Amygdala (tissue), 56 donors: ENCODE measurements around the gene KRTAP12-4.
"Not testable (repeated sequence)": the region's sequence is repeated elsewhere in the genome, so short reads cannot be mapped to it uniquely, and the experiment has no call there.

Experiments
- DNase-seq, 56 donors: peaks; one replicate each; lab custom pipeline; 2025; lab: John Stamatoyannopoulos, UW

The KRTAP12-4 gene

DNA sequence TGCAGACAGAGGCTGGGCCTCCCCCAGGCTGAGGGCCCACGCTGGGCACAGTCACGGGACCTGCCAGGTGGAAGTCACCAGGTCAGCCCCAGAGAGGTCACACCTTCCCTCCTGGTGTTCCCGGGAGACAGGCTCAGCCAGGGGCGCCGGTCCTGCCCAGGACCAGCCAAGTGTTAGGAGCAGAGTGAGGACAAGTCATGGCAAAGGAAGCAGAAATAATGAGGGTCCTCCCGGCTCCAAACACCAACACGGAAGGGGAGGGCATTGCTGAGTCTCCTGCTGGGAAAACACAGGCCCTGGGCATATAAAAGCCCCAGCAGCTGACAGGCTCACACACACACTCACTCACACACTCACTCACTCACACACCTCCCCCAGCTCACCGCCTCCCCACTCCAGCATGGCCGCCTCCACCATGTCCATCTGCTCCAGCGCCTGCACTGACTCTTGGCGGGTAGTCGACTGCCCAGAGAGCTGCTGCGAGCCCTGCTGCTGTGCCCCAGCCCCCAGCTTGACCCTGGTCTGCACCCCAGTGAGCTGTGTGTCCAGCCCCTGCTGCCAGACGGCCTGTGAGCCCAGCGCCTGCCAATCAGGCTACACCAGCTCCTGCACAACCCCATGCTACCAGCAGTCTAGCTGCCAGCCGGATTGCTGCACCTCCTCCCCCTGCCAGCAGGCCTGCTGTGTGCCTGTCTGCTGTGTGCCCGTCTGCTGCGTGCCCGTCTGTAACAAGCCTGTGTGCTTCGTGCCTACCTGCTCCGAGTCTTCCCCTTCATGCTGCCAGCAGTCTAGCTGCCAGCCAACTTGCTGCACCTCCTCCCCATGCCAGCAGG lies 17.2 kb downstream of the KRTAP12-4 start, which contains the start of gene KRTAP10-10:
Gene KRTAP10-10 (plus strand): TSS at position 339 of the 833 bp plus-strand sequence. CDS start 62 bp downstream, at position 401.
- peak in 3 of 56 donors; percentile 12 to 26 (median 14) for DNase-seq

DNA sequence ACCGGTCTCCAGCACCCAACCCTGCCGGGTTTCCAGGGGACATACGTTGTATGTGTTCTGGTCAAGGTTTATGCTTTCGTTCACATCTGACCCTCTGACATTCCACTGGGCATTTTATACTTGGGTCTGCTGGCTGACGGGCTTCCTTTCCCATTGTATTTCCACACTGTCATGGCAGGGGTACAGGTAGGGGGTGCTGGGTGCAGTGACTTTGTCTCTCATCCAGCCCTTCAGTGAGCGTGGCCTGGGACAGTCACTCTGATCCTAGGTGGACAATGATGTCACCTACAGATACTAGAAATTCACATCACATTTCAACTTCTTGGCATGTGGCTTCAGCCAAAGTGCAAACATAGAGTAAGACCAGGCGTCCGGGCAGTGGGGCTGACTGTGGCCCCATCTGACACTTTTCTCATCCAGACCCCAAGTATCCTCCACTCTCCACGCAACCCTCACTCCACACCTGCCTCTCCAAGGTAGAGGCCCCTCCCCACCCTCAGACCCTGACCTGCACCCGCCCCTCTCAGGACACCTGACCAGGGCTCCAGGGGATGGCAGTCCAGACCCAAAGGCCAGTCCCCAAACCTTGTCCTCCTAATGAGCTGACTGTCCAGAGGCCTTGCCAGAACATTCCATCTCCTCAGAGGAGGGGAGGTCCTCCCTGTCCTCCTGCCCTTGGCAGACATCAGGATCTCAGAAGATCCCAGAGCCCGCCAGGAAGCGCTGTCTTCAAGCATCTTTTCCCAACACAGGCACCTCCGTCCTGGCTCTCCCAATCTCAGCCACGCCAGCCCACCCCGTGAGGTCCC lies 18.0 kb downstream of the KRTAP12-4 start:
- DNase-seq = no peak

DNA sequence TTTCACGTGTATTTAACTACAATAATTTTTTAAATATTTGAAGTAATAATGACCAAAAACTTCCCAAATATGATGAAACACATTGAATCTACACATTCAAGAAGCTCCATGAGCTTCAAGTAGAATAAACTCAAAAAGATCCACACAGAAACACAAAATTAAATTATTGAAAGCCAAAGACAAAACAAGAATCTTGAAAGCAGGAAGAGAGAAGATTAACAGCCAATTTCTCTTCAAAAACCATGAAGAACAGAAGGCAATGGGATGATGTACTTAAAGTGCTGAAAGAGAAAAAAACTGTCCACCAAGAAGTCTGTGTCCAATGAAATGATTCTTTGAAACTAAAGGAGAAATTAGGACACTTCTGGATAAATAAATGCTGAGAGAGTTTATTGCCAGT lies 22.4 kb downstream of the KRTAP12-4 start:
- DNase-seq = no peak

DNA sequence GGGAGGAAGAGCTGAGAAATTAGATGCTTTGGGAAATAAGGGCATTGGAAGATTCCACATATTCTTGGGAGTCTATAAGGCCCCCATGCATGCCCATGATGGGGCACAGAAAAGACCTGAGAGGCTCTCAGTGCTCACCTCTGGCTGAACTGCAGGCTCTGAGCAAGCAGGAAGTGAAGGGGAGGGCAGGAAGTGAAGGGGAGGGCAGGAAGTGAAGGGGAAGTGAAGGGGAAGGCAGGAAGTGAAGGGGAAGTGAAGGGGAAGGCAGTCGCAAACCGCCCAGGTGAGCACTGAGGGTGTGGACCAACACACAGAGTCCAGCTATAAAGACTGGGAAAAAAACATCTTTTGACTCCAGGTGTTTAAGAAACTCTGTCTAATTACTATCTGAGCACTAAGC lies 24.0 kb downstream of the KRTAP12-4 start:
- no peak for DNase-seq

DNA sequence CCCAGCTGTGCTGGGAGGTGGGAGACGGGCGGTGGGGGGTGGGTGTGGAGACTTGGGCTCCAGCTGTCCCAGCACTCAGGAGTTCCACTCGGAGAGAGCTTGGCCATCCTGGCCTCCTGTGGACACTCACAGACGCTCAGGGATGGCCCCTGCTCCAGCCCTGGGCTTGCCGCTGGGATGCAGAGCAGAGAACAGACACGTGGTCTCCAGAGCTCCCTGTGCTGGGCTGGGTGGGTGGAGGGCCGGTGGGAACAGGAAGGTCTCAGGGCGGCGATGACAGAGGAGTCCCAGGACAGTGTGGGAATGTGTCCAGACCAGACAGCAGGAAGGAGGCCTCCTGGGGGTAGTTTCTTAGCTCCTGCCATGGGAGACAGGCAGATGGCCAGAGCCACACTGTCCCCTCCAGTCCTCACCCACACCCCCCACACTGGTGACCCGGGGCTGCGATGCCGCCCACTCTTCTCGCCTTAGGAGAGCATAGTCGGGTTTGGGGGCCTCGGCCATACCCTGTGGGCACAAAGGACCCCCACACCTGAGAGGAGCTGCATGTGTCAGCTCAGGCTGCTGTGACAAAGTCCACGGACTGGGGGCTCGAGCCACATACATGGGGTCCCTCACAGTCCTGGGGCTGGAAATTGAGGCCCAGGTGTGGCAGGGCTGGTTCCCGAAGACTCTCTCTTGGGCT lies 25.6 kb downstream of the KRTAP12-4 start:
- DNase-seq = no peak

DNA sequence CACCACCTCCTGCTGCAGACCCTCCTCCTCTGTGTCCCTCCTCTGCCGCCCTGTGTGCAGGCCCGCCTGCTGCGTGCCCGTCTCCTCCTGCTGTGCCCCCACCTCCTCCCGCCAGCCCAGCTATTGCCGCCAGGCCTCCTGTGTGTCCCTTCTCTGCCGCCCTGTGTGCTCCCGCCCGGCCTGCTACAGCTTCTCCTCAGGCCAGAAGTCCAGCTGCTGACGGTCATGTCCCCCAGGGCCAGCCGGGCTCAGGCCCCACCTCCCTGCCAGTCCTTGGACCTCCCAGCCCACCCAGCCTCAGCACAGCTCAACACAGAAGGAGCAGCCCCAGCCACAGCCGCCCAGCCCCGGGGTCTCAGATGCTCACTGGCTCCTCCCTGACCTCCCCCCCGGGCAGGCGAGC lies 26.6 kb downstream of the KRTAP12-4 start:
- DNase-seq = not testable (repeated sequence)

DNA sequence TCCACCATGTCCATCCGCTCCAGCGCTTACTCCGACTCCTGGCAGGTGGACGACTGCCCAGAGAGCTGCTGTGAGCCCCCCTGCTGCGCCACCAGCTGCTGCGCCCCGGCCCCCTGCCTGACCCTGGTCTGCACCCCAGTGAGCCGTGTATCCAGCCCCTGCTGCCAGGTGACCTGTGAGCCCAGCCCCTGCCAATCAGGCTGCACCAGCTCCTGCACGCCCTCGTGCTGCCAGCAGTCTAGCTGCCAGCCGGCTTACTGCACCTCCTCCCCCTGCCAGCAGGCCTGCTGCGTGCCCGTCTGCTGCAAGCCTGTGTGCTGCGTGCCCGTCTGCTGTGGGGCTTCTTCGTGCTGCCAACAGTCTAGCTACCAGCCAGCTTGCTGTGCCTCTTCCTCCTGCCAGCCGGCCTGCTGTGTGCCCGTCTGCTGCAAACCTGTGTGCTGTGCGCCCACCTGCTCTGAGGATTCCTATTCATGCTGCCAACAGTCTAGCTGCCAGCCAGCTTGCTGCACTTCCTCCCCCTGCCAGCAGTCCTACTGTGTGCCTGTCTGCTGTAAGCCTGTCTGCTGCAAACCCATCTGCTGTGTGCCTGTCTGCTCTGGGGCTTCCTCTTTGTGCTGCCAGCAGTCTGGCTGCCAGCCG lies 27.2 kb downstream of the KRTAP12-4 start:
- not testable (repeated sequence) for DNase-seq

DNA sequence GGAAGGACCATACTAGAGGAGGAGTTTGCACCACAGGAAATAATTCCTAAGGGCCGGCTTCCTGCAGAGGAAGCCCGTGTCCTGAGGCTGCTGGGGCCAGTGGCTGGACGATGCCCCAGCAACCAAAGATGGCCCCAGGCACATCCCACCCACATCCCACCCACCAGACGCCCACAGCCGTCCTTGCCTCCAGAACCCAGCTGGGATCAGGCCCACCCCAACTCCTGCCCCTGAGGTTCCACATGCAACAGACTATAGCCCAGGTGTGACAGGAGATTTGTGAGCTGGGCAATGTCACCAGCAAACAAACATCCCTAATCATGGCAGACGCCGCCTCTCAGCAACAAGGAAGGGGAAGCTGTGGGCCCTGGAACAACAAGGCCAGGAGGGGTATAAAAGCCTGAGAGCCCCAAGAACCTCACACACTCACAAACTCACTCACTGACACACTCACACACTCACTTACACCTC lies 27.8 kb downstream of the KRTAP12-4 start, which contains the start of gene KRTAP10-9:
Gene KRTAP10-9 (plus strand): TSS at position 421 of the 471 bp plus-strand sequence. CDS start 79 bp downstream, outside the sequence.
- DNase-seq = no peak

DNA sequence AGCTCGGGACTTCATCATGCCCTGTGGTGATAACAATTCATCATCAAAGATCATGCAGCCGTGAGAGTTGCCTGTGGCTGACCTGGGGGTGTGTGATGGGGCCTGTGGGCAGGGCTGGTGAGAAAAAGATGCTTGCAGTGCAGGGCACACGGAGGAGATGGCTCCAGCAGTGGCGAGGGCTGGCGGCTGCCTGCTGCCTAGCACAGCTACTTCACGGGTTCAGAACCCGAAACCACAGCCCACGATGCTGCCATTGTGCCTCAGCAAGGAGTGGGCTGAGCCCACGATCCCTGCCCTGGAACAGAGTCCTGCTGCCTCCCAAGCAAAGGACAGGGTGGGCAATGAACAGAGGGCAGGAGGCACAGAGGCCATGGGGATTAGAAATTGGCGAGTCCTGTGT lies 28.2 kb downstream of the KRTAP12-4 start:
- no peak for DNase-seq

DNA sequence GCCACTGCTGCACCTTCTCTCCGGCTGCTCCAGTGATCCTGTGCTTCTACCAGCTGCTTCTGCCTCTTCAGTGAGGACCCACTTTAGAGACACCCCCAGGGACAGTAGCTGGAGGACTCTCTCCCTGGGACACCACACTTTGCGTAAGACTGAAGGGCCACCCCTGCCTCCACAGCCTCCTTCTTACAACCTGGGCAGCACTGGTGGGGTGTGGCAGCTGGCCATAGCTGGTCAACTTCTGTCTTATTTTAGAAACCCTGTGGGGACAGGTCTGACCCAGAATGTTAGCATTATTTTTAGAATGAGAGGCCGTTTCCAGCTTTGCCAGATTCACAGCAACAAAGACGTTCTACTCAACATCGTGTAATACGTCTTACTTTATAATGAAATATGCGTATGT lies 28.7 kb downstream of the KRTAP12-4 start:
- no peak for DNase-seq

DNA sequence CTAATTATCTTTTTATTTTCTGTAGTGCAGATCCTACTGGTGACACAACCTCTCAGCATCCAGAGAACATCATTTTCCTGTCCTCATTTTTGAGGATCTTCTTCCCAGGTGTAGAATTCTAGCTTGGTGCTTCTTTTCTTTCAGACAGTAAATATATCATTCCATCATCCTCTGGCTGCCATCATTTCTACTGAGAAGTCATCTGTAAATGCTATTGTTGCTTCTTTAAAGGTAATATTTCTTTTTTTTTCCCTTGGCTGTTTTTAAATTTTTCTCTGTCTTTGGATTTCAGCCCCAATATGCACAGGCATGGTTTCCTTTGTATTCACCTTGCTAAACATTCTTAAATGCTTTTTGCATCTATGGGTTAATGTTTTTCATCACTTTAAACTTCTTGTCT lies 30.9 kb downstream of the KRTAP12-4 start:
- DNase-seq = no peak

DNA sequence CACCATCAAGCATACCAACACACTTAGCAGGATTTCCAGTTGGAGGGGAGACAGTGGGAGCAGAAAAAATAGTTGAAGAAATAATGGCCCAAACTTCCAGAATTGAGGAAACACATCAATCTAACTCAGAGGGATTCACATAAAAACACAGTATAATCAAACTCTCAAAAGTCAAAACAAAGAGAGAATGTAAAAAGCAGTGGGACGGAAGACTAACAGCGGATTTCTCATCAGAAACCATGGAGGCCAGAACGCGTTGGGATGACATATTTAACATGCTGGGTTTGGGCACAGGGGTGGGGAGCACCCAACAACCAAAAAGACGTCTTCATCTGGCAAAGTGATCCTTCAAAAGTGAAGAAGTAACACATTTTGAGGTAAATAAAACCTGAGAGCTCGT lies 34.6 kb downstream of the KRTAP12-4 start:
- DNase-seq = no peak

DNA sequence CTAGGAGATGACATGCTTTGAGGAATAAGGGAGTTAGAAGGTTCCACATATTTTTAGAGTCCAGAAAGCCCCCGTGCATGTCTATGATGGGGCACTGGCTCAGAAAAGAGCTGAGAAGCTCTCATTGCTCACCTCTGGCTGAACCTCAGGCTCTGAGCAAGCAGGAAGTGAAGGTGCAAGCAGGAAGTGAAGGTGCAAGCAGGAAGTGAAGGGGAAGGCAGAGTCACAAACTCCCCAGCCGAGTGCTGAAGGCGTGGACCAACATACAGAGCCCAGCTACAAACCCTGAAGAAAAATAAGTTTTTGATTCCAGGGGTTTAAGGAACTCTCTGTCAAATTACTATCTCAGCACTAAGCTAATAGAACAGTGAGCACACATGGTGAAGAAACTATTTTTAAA lies 35.5 kb downstream of the KRTAP12-4 start:
- DNase-seq = no peak

DNA sequence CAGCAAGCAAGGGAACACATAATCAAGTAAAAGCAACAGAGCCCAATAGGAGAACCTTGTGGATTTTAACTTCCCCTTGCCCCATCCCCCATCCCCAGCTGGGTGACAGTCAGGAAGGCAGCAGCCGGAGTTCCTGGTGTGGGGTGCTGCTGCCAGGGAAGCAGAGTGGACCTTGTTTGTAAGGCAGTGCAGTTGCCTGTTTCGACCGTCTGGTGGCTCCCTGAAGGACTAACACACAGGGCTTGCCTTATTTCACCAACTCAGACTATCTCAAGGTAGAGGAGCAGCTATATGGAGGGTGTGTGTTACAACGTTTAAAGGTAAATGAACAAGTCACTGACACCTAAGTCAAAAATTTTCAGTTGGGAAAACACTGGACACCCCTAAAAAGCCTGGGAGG lies 36.0 kb downstream of the KRTAP12-4 start:
- peak in 1 of 56 donors; percentile 8 for DNase-seq

DNA sequence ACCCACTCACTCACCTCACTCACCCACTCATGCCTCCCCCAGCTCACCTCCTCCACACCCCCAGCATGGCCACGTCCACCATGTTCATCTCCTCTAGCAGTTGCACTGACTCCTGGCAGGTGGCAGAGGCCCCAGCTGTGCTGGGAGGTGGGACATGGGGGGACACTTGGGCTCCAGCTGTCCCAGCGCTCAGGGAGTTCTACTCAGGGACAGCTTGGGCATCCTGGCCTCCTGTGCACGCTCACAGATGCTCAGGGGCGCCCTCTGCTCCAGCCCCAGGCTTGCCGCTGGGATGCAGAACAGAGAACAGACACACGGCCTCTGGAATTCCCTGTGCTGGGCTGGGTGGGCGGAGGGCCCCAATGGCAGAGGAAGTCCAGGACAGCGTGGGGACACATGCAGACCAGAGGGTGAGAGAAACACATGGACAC lies 37.4 kb downstream of the KRTAP12-4 start:
- DNase-seq = no peak

DNA sequence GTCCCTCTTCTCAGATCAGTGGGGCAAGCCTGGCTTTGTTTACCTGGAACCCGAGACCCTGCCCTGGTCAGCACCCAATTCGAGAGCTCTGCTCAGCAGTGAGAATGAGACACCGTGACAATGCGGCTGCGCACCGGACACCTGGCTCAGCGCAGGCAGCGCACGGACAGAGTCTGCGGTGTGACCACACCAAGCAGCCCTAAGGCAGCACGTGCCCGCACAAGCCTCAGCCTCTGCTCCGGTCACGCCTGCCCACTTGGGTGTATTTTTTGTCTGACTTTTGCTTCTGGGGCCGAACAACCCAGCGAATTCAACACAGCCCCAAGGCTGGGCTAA lies 37.9 kb downstream of the KRTAP12-4 start:
- DNase-seq = no peak

DNA sequence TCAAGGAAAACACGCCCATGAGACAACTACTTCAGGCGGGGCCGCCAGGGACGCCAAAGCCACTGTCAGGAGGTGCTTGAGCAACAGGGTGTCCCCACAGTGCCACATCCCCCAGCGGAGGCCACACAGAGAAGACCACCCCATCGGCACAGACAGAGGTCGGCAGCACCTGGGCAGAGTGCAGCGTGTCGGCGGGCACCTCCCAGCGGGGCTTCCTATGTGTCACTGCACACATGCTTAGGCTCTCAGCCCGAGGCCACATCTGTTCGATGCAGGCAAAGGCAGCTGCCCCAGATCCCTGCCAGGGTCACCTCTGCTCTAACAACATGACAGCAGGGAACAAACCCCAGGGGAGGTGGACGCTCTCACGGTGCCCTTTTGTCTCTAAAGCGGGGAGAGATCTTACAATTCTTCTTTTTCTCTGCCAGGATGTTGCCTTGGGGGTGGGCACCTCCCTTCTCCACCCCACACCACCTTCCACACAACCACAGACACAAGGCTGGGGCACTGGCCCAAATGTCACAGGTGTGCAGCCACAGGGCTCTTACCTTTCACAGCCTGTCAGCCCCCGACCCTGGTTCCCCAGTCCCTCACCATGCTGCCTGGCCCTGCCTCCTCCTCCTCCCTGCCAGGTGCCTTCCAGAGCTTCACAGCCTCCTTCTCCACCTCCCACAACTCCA lies 38.4 kb downstream of the KRTAP12-4 start:
- no peak for DNase-seq

DNA sequence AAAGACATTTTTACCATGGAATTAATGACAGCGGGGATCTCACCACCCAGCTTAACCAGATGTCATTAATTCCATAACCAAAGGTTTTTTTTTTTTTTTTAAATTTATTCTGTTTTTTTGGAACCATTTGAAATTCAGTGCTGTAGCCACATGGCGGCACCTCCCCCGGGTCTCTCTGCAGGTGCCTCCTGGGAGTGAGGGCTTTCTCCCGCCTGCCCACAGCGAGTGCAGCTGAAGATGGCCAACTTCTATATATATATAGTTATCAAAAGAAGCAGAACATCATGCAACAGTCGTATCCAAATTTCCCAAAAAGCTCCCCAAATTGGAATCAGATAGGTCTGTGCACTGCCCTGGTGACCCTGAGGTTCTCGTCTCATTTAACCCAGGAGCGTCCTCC lies 39.0 kb downstream of the KRTAP12-4 start:
- no peak for DNase-seq

DNA sequence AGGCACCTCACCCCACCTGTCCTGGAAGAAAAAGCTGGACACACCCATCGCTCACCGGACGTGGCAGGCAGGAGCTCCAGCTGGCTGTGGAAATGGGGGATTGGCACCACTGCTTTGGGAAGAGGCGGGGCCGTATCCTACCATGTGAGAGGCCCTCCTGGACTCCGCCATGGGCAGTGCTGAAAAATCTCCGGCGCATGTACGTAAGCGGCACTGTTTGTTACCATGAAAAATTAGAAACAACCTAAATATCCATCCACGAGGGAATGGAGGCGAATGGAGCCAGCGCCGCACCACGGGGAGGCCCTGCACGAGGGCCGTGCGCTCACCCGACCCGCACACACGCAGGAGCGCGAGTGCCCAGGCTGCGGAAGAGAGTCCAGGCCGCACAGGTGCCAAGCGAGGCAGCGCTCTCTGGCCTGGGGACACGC lies 39.5 kb downstream of the KRTAP12-4 start:
- no peak for DNase-seq

DNA sequence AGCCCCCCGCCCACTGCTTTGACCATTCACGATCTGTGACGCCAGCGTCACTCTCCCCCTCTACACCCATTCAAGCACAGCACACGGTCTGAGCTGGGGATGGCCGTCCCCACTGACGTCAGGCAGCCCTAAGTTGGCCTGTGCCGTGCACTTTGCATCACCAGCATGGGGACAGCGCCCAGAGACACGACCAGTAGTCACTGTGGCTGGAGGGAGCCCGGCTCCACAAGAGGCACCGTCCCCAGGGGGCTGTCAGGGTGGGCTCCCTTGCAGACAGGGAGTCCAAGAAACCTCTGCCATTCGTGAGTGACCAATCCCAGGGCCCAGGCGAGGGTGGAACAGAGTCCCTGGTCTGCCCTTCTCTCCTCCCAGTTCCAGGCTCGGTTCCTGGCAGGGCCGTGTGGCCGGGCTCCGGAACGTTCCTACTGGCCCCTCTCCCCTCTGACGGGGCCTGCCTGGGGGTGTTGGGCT lies 40.3 kb downstream of the KRTAP12-4 start:
- DNase-seq = no peak
